Sigmoid colon (tissue), 7 donors: ENCODE measurements around the gene TEX54. TPM values are rescaled to one million over a fixed set of nuclear protein-coding genes. Genes with fewer than 3 reads are reported as not detected.
A peak's percentile ranks its signal among the peaks of the same experiment; 100 is the strongest.

ENCODE experiments used
- DNase-seq: peaks from one replicate; pipeline ENCODE4 v3.0.0-alpha.2; 2019
- H3K27ac ChIP-seq, 4 donors: fragments of 200-600 bp; sonication (generic); one replicate each; pipeline ENCODE4 v1.5.1; 2016 to 2019; ENCODE audit warnings: mild to moderate bottlenecking in 1 of 4
- H3K27me3 ChIP-seq, 3 donors: fragments of 200-600 bp; sonication (generic); one replicate each; pipeline ENCODE4 v1.5.1; 2019; ENCODE audit warnings: mild to moderate bottlenecking in 1 of 3
- H3K36me3 ChIP-seq, 4 donors: fragments of 200-600 bp; sonication (generic); one replicate each; pipeline ENCODE4 v1.5.1; 2016 to 2019
- H3K4me1 ChIP-seq, 4 donors: fragments of 200-600 bp; sonication (generic); one replicate each; pipeline ENCODE4 v1.5.1; 2017 to 2019
- H3K4me3 ChIP-seq, 4 donors: fragments of 200-600 bp; sonication (generic); one replicate each; pipeline ENCODE4 v1.5.1; 2017 to 2019; ENCODE audit warnings: mild to moderate bottlenecking in 2 of 4, moderate library complexity in 1 of 4
- H3K9me3 ChIP-seq, 4 donors: fragments of 200-600 bp in 3 of 4; sonication (generic) in 3 of 4; one replicate each; pipeline versions ENCODE4 v1.5.1 to v1.6.1; 2013 to 2019
- CTCF ChIP-seq, 4 experiments: fragments of 450-650 bp in 3 of 4; fragments of 200-600 bp in 1 of 4; IDR thresholded peaks; one replicate each; pipeline ENCODE4 v1.5.1; 2016 to 2019; ENCODE audit warnings: antibody characterized with exemption in 4 of 4, mild to moderate bottlenecking in 3 of 4, moderate library complexity in 2 of 4
- EP300 ChIP-seq, 4 donors: sonication (generic); formaldehyde crosslinking; IDR thresholded peaks; one replicate each; pipeline ENCODE4 v1.6.1; 2017; ENCODE audit warnings: antibody characterized with exemption in 4 of 4
- POLR2A ChIP-seq, 2 donors: fragments of 450-650 bp; IDR thresholded peaks; one replicate each; pipeline ENCODE4 v1.6.1; 2016; ENCODE audit warnings: antibody characterized with exemption in 2 of 2, mild to moderate bottlenecking in 2 of 2, moderate library complexity in 2 of 2
- POLR2AphosphoS5 ChIP-seq, 4 donors: sonication (generic); formaldehyde crosslinking; IDR thresholded peaks; one replicate each; pipeline ENCODE4 v1.6.1; 2017; ENCODE audit warnings: antibody characterized with exemption in 4 of 4
- WGBS, 2 donors: extraction: QIAGEN DNeasy Blood & Tissue Kit; methylation state at CpG; one replicate each; pipeline ENCODE4 v1.1.7; 2013; 5-methylcytosine and 5-hydroxymethylcytosine counted together
- intact Hi-C: fragments of 100-400 bp; cut with DNase I; formaldehyde crosslinking; loops from one replicate; pipeline ENCODE4 v1.15.1; 2023
- polyA plus RNA-seq, 3 donors: library from polyadenylated mRNA; stranded (reverse); fragments of 200-250 nt; gene quantifications; one replicate each; pipeline ENCODE4 v1.2.3, GENCODE V29; 2013
- total RNA-seq, 4 donors: library from RNA; depleted of rRNA; stranded (reverse); fragments of >200 nt; gene quantifications; one replicate each; pipeline ENCODE4 v1.1.0, GENCODE V29; 2016
- donor health status: healthy with polysubstance abuse.
- donor health status: Bipolar disorder and iron deficiency.
- donor health status: healthy.

Gene TEX54
- total and polyA plus RNA-seq, 7 donors, result 2.1 TPM; not detected in 6

- 1% methylated on average over 15 of the region's 15 CpGs for WGBS, 2 donors
- Histone ChIP-seq H3K27ac (peak overlapping the region; percentile 79 to 93 (median 84)), H3K4me1 (peaks cover 0 to 35% (median 25%) of the 10 kb centered on the region in 4 donors), H3K4me3 (peak overlapping the region; percentile 59 to 87 (median 70)), H3K36me3 (peaks cover 7 to 41% (median 25%) of the 10 kb centered on the region in 4 donors), H3K27me3 (no peaks in the 10 kb centered on the region), H3K9me3 (no peaks in the 10 kb centered on the region)
- intact Hi-C loops, result no loop called here
- no peak for TF ChIP-seq CTCF (IDR thresholded peaks at IDR 0.05)
- no peak for DNase-seq
Measured at GRCh38 chr11:62854825-62855570, 22.4 kb upstream of the TEX54 start.

- intact Hi-C loops, result no loop called here
- TF ChIP-seq CTCF (IDR thresholded peaks at IDR 0.05) (no peak), EP300 (IDR thresholded peaks at IDR 0.05) (no peak), POLR2A (IDR thresholded peaks at IDR 0.05) (no peak), POLR2AphosphoS5 (IDR thresholded peaks at IDR 0.05) (no peak)
- Histone ChIP-seq H3K4me3 (peak overlapping the region; percentile 59 to 87 (median 70)), H3K4me1 (peaks cover 0 to 35% (median 25%) of the 10 kb centered on the region in 4 donors), H3K27ac (peak overlapping the region; percentile 79 to 93 (median 84)), H3K27me3 (no peaks in the 10 kb centered on the region), H3K36me3 (peaks cover 7 to 41% (median 25%) of the 10 kb centered on the region in 4 donors), H3K9me3 (no peaks in the 10 kb centered on the region)
- DNase-seq, result no peak
- 3 to 10% methylated on average over 8 of the region's 8 CpGs for WGBS, 2 donors
Measured at GRCh38 chr11:62854013-62854824, 21.6 kb upstream of the TEX54 start.

GRCh38 chr11:62853279-62853965 is 20.8 kb upstream of the TEX54 start:
- peak overlapping the region in 3 of 4 donors; percentile 14 to 93 (median 83) for H3K27ac ChIP-seq

More at GRCh38 chr11:62853279-62853965, 20.8 kb upstream of the TEX54 start:
- 26 to 51% methylated on average over 7 of the region's 7 CpGs for WGBS, 2 donors
- Histone ChIP-seq H3K27me3 (no peaks in the 10 kb centered on the region), H3K4me3 (peak overlapping the region in 1 of 4 donors; percentile 77), H3K4me1 (peaks cover 0 to 35% (median 25%) of the 10 kb centered on the region in 4 donors), H3K9me3 (no peaks in the 10 kb centered on the region), H3K36me3 (peaks cover 7 to 41% (median 25%) of the 10 kb centered on the region in 4 donors)
- TF ChIP-seq EP300 (IDR thresholded peaks at IDR 0.05) (no peak), CTCF (IDR thresholded peaks at IDR 0.05) (no peak), POLR2A (IDR thresholded peaks at IDR 0.05) (no peak), POLR2AphosphoS5 (IDR thresholded peaks at IDR 0.05) (no peak)
- DNase-seq, result no peak
- intact Hi-C loops, result no loop called here
